ENCODE measurements around the gene PARG.

The PARG gene

DNA sequence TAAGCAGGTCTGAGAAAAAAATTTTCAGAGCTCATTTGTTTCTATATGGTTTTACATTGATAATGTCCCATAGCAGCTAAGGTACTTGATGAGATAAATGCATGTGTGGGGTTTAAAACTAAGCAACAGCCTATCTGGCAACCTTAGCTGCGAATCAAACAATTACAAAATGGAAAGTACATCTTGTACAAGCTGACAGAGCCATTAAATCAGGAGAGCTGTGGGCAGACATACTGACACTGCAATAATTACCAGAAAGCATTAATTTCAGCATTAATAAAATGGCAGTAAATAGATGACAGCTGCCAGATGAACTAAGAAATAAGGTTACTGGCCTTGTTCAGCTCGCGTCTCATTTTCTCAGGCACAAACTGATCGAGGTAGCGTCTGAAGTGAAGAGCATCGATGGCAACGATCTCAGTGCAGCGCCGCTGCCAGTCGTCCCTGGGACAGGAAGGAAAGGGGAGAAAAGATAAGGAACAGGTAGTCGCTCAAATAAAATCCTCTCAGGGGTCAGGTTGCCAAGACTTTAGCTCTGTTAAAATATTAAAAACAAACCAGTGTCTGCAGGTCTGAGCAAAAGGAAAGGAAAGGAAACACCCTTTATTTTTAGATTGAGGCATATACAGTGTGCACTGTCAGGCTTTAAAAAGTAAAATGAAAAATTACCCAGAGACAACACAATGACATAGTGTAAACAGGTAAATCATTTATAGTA, 100.1 kb downstream of the PARG start:
- H3K4me3 ChIP-seq (ENCODE audit: low read depth, low read length): no peak overlapping the region
- TF ChIP-seq, protein P1, sequence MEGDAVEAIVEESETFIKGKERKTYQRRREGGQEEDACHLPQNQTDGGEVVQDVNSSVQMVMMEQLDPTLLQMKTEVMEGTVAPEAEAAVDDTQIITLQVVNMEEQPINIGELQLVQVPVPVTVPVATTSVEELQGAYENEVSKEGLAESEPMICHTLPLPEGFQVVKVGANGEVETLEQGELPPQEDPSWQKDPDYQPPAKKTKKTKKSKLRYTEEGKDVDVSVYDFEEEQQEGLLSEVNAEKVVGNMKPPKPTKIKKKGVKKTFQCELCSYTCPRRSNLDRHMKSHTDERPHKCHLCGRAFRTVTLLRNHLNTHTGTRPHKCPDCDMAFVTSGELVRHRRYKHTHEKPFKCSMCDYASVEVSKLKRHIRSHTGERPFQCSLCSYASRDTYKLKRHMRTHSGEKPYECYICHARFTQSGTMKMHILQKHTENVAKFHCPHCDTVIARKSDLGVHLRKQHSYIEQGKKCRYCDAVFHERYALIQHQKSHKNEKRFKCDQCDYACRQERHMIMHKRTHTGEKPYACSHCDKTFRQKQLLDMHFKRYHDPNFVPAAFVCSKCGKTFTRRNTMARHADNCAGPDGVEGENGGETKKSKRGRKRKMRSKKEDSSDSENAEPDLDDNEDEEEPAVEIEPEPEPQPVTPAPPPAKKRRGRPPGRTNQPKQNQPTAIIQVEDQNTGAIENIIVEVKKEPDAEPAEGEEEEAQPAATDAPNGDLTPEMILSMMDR (IDR thresholded peaks at IDR 0.05; ENCODE audit: borderline replicate concordance, insufficient read depth, low read depth, low read length): no peak

DNA sequence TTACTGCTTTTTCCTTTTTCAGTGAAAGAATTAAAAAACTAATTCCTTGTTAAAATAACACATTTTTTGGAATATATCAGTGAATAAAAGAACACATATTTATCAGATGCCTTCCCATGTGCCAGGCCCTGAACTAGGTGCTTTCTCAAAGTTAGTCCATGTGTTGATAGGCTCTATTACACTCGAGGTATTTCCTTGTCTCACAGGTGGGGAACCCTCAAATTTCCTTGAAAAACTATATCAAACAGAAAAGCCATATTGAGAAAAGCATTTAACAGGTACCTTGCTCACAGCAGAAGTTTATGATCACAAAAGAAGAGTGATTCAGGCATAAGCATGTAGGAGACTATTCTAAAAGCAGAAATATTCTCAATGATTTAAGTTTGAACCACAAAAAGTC, 104.1 kb downstream of the PARG start:
- TF ChIP-seq, protein P1 (IDR thresholded peaks at IDR 0.05; ENCODE audit: borderline replicate concordance, insufficient read depth, low read depth, low read length): no peak
- H3K4me3 ChIP-seq (ENCODE audit: low read depth, low read length): no peak overlapping the region

- TF ChIP-seq, protein P1 (IDR thresholded peaks at IDR 0.05; ENCODE audit: borderline replicate concordance, insufficient read depth, low read depth, low read length): no peak
- no peak overlapping the region for H3K4me3 ChIP-seq (ENCODE audit: low read depth, low read length)
Measured at GRCh38 chr10:49837051-49837478, 104.8 kb downstream of the PARG start.

DNA sequence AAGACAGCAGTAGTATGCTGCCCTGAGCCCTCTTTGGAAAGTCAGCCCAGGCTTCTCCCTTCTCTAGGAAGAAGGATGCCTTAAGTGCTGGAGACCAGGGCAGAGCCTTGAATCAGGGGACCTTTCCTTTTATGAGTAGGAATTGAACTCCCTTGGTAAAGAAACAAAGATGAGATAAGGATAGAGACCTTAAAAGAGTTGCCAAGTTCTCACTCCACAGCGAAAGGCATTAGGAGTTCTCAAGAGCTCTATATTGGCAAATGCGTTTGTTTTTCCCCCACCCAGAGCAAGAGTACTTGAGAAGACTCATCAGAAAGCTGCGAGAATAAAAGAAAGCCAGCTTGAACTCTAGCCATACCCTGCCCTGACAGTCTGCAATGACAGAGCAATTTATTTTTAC, 106.9 kb downstream of the PARG start:
- H3K4me3 ChIP-seq (ENCODE audit: low read depth, low read length): no peak overlapping the region
- TF ChIP-seq, protein P1 (IDR thresholded peaks at IDR 0.05; ENCODE audit: borderline replicate concordance, insufficient read depth, low read depth, low read length): no peak

GRCh38 chr10:49834201-49834600, 107.6 kb downstream of the PARG start:
- H3K4me3 ChIP-seq (ENCODE audit: low read depth, low read length): no peak overlapping the region
- TF ChIP-seq, protein P1 (IDR thresholded peaks at IDR 0.05; ENCODE audit: borderline replicate concordance, insufficient read depth, low read depth, low read length): no peak

DNA sequence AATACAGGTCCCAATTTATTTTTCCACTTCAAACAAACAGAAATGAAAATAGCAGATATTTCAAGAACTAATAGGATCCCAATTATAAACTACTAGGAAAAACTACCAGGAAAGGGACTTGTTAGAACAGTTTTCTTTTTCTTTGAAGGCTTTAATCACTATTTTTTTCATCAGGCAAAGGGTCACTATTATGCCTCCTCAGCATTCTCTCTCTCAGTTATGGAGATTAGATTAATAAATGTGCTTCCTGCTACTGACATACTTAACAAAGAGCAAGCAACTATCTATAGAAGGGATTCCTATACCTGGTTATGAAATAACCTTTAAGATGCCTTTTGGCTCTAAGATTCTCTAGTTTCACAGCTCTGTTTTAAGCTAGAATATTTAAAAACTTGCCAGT, 108.7 kb downstream of the PARG start:
- TF ChIP-seq, protein P1 (IDR thresholded peaks at IDR 0.05; ENCODE audit: borderline replicate concordance, insufficient read depth, low read depth, low read length): no peak
- H3K4me3 ChIP-seq (ENCODE audit: low read depth, low read length): no peak overlapping the region

DNA sequence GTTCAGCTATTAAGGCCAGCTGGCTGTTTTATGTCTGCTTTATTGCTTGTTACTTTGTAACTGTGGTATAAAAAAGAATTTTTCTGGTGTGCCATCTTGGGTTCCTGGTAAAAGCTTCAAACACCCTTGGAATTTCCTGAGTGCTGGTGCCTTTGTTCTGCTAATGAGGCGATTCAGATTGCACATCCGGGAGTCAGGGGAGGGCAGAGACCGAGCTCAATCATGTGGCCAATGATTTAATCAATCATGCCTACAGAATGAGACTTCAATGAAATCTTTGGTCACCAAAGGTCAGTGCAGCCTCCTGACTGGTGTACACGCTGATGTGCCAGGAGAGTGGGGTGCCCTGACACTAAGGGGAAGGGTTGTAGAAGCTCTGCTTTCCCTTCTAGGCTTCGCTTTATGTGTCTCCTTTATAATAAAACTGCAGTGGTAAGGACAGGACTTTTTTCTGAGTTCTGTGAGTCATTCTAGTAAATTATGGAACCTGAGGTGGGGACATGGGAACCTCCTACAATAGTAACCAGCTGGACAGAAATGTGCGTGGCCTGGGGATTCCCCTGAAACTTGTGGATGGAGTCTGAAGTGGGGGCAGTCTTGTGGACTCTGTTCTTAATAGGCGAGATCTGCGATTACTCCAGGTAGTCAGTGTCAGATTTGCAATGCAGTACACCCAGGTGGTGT, 110.3 kb downstream of the PARG start:
- TF ChIP-seq, protein P1 (IDR thresholded peaks at IDR 0.05; ENCODE audit: borderline replicate concordance, insufficient read depth, low read depth, low read length): no peak
- H3K4me3 ChIP-seq (ENCODE audit: low read depth, low read length): no peak overlapping the region

Measured in GM12875 (cell line).